HG02642 (cell line): Measurements from ENCODE around the gene WDR35.

Experiments
- ATAC-seq: cut with Tn5 transposase; IDR thresholded peaks from one replicate; pipeline ENCODE4 v1.9.1; 2021; ENCODE audit warnings: mild to moderate bottlenecking; ENCODE audit not compliant: unreplicated experiment, poor library complexity

Gene WDR35

GRCh38 chr2:19876751-19877150 is 113.2 kb downstream of the WDR35 start:
- ATAC-seq = no peak

GRCh38 chr2:19875280-19875679 is 114.6 kb downstream of the WDR35 start:
- no peak for ATAC-seq

GRCh38 chr2:19874726-19875125 is 115.2 kb downstream of the WDR35 start:
- ATAC-seq = no peak

- no peak for ATAC-seq
These were observed 116.9 kb downstream of the WDR35 start for GRCh38 chr2:19873014-19873413.

GRCh38 chr2:19872302-19872701 is 117.6 kb downstream of the WDR35 start:
- no peak for ATAC-seq

- no peak for ATAC-seq
These were observed 118.1 kb downstream of the WDR35 start for GRCh38 chr2:19871836-19872235.

- ATAC-seq = no peak
These were observed 119.1 kb downstream of the WDR35 start for GRCh38 chr2:19870792-19871191.

- ATAC-seq = peak; percentile 79
These were observed 121.0 kb downstream of the WDR35 start for GRCh38 chr2:19868701-19869580.

- no peak for ATAC-seq
These were observed 121.7 kb downstream of the WDR35 start for GRCh38 chr2:19868224-19868623.

- ATAC-seq = no peak
These were observed 123.1 kb downstream of the WDR35 start for GRCh38 chr2:19866771-19867170.

- ATAC-seq = peak; percentile 45
These were observed 124.8 kb downstream of the WDR35 start for GRCh38 chr2:19865151-19865550.

GRCh38 chr2:19864381-19864780 is 125.5 kb downstream of the WDR35 start:
- no peak for ATAC-seq

- peak; percentile 78 for ATAC-seq
These were observed 126.4 kb downstream of the WDR35 start for GRCh38 chr2:19863303-19864041.

- ATAC-seq = no peak
These were observed 128.1 kb downstream of the WDR35 start for GRCh38 chr2:19861813-19862212.
